Measurements from ENCODE around the gene CRIP3. TPM values are rescaled to one million over a fixed set of nuclear protein-coding genes. Genes with fewer than 3 reads are reported as not detected.

Gene CRIP3
- total and polyA plus RNA-seq, 2 of the 13 experiments (the other 11 are each of a cell fraction or from before 2014, with no cell fraction given), result 6.3 to 9.3 TPM

GRCh38 chr6:43268355-43268700 is 40.3 kb downstream of the CRIP3 start (continued):
- TF ChIP-seq NPAS2 (CRISPR knock-in tag; IDR thresholded peaks at IDR 0.05; ENCODE audit: borderline replicate concordance) (no peak), ZBTB14 (CRISPR knock-in tag; IDR thresholded peaks at IDR 0.05) (no peak), ZNF530 (CRISPR knock-in tag; IDR thresholded peaks at IDR 0.05; ENCODE audit: low read depth) (no peak), ZNF780A (CRISPR knock-in tag; IDR thresholded peaks at IDR 0.05) (no peak), ZBTB40 (IDR thresholded peaks at IDR 0.05) (no peak), ZBTB40 (CRISPR knock-in tag; IDR thresholded peaks at IDR 0.05) (no peak), ZNF501 (CRISPR knock-in tag; IDR thresholded peaks at IDR 0.05) (no peak), TSC22D2 (CRISPR knock-in tag; IDR thresholded peaks at IDR 0.05; ENCODE audit: borderline replicate concordance) (no peak), STAT5B (CRISPR knock-in tag; IDR thresholded peaks at IDR 0.05) (no peak), ZNF577 (CRISPR knock-in tag; IDR thresholded peaks at IDR 0.05; ENCODE audit: borderline replicate concordance, low read depth) (no peak; the same call in 1 of the 2 replicates), BRD4 (CRISPR knock-in tag; IDR thresholded peaks at IDR 0.05) (0 out of 2 replicates have a peak, but pooled peaks have one; percentile 15), ZSCAN25 (CRISPR knock-in tag; IDR thresholded peaks at IDR 0.05) (no peak), ARNT (IDR thresholded peaks at IDR 0.05) (no peak), POGK (CRISPR knock-in tag; conservative IDR thresholded peaks at IDR 0.05) (no peak), NFIB (CRISPR knock-in tag; IDR thresholded peaks at IDR 0.05; ENCODE audit: borderline replicate concordance) (peak; percentile 7; the same call in 1 of the 2 replicates), ZNF24 (IDR thresholded peaks at IDR 0.05) (no peak), NFYB (CRISPR knock-in tag; IDR thresholded peaks at IDR 0.05) (no peak), ZNF513 (CRISPR knock-in tag; conservative IDR thresholded peaks at IDR 0.05) (no peak)
